ENCODE results near the gene FBN2. TPM values are rescaled to one million over a fixed set of nuclear protein-coding genes. Genes with fewer than 3 reads are reported as not detected.
A peak's percentile ranks its signal among the peaks of the same experiment; 100 is the strongest.
"Not testable (repeated sequence)": the region's sequence is repeated elsewhere in the genome, so short reads cannot be mapped to it uniquely, and the experiment has no call there.

The FBN2 gene
- total RNA-seq, 1 experiment from 2014 or later = 0.72 TPM

GRCh38 chr5:128534726-128535125 is 3.3 kb downstream of the FBN2 start:
- no peak for DNase-seq (ENCODE audit: low read depth)

GRCh38 chr5:128532776-128533175 is 5.3 kb downstream of the FBN2 start:
- no peak for DNase-seq (ENCODE audit: low read depth)

GRCh38 chr5:128532127-128532526 is 5.9 kb downstream of the FBN2 start:
- no peak for DNase-seq (ENCODE audit: low read depth)

DNA sequence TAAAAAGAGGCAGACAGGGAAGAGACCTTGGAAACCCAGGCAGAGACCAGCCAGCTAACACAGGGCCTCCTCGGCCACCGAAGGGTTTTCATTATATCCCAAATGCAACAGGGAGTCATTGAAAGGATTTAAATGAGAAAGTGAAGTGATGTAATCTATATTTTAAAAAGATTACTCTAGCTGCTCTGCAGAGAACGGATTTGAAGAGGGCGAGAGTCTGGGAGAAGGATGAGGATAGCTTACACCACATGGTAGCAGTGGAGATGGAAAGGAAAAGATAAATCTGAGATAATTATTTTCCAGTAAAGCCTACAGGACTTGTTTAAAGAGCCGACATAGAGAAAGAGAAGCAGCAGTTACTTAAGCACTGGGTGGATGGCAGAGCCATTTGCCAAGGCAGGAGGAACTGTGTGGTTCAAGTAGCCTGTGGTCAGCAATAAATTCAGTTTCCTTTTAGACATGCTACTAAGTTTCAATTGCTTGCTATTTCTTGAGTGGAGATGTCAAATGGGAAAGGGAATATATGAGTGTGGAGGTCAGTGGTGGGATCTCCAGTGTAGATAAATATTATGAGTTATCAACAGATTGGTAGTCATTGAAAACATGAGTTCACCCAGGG is 9.3 kb downstream of the FBN2 start:
- DNase-seq (ENCODE audit: low read depth) = no peak

DNA sequence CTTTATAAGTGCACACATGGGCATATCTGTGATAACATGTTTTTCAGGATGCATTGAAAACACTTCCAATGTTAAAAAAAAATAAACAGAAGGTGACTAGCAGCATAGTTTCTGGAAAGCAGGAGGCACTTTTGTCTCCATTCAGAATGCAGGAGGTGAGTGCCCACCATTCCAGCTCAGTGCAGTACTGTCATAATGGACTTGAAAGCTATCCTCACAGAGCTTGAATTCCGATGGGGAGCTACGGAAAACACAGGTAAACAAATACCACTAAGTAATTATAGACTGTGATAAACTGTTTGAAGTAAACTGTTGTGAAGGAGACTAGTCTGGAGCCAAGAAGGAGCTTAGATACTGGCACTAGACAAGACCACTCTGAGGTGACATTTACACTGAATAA is 9.9 kb downstream of the FBN2 start:
- DNase-seq (ENCODE audit: low read depth) = no peak

GRCh38 chr5:128527077-128527476 is 11.0 kb downstream of the FBN2 start:
- no peak for DNase-seq (ENCODE audit: low read depth)

DNA sequence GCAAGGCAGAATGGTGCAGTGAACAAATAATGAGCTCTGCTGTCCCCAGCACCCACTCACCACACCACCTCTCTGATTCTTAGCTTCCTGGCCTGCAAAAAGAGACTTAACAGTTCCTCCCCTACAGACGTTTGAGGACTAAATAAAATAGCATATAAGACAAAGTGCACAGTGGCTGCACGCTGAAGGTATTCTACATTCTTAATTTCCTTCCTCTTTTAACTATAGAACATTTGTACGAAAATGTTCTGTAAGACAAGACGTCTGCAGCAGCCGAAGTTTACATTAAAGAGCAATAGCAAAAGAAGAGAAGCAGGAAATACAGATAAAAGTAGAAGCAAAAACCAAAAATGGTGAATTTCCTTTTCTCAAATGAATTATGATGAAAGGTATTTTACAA is 15.7 kb downstream of the FBN2 start:
- DNase-seq (ENCODE audit: low read depth) = no peak

GRCh38 chr5:128519827-128520226 is 18.2 kb downstream of the FBN2 start:
- no peak for DNase-seq (ENCODE audit: low read depth)

- no peak for DNase-seq (ENCODE audit: low read depth)
Measured at GRCh38 chr5:128516978-128517377, 21.1 kb downstream of the FBN2 start.

GRCh38 chr5:128513806-128514205 is 24.2 kb downstream of the FBN2 start:
- DNase-seq (ENCODE audit: low read depth) = no peak

- DNase-seq (ENCODE audit: low read depth) = no peak
Measured at GRCh38 chr5:128512894-128513293, 25.2 kb downstream of the FBN2 start.

GRCh38 chr5:128506643-128507042 is 31.4 kb downstream of the FBN2 start:
- no peak for DNase-seq (ENCODE audit: low read depth)

- not testable (repeated sequence) for DNase-seq (ENCODE audit: low read depth)
Measured at GRCh38 chr5:128503727-128504126, 34.3 kb downstream of the FBN2 start.

DNA sequence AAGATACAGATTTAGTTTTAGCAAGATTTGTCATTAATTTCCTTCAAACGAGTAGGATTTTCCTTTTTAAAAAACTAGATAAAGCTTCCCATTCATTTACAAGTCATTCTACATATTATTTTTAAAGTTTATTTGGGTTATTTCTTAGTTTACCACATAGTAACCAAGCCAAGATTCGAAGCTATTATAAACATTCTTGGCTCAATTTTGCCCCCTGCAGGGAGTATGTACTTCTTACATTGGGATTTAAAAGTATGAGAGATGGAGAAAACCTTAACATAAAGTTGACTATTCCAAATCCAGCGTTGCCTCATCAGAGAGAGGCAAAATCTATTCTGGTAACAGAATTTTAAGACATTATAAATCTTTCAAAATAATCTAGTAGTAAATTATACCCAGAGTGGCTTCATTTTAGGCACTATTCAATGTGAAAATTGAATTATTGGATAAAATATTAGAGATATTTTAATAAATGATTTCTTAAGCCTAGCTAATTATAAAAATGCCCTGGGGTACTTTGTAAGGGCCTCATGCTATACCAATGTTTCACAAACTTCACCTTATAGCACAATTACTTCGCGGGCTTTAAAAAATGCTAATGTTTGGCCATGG is 39.1 kb downstream of the FBN2 start:
- DNase-seq (ENCODE audit: low read depth) = peak; percentile 8

- DNase-seq (ENCODE audit: low read depth) = no peak
Measured at GRCh38 chr5:128494516-128494915, 43.5 kb downstream of the FBN2 start.

DNA sequence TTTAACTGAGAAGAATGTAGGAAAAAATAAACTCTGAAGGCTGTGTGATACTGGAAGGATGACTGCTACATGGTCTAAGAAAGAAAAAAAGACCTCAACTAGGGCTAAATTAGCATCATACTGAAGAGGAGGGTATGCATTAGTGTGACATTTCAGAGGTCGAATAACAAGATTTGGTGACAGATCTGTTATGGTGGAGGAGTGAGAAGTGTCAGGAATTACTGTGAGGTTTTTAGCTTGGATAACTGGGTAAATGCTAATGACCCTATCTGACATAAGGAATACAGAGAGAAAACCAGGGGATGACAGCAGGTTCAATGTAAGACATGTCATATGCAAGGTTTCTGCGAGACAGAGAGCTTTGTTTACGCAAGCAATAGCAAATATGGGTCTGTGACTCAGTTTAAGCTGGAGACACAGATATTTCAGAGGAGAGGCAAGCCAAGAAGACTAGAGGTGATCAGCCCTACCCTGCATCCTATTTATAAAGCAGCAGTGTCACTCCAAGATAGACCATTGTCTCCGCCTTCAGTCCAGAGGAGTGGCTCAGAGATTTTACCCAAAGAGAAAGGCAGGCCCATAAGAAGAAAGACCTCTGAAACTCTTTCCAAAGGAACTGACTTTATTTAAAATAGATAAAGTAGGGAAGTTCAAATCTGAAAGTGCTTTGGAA is 44.3 kb downstream of the FBN2 start:
- DNase-seq (ENCODE audit: low read depth) = no peak

- no peak for DNase-seq (ENCODE audit: low read depth)
Measured at GRCh38 chr5:128491291-128491690, 46.8 kb downstream of the FBN2 start.

- DNase-seq (ENCODE audit: low read depth) = no peak
Measured at GRCh38 chr5:128490761-128491160, 47.3 kb downstream of the FBN2 start.

DNA sequence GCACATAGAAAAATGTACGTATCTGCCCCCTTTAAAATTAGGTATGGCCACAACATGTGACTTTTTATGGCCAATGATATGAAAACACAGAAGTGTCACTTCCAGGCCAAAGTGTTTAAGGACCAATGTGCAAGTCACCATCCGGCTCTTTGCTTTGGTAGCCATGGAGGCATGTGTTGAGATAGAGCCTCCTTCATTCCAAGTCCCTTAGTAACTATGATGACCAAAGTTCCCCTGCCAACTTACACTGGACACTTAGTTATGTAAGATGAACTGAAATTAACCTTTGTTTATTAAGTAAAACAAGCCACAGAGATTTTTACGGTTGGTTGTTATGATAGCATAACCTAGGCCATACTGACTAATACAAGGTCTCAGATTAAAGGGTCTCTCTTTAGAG is 51.0 kb downstream of the FBN2 start:
- no peak for DNase-seq (ENCODE audit: low read depth)

- DNase-seq (ENCODE audit: low read depth) = no peak
Measured at GRCh38 chr5:128483738-128484137, 54.3 kb downstream of the FBN2 start.

DNA sequence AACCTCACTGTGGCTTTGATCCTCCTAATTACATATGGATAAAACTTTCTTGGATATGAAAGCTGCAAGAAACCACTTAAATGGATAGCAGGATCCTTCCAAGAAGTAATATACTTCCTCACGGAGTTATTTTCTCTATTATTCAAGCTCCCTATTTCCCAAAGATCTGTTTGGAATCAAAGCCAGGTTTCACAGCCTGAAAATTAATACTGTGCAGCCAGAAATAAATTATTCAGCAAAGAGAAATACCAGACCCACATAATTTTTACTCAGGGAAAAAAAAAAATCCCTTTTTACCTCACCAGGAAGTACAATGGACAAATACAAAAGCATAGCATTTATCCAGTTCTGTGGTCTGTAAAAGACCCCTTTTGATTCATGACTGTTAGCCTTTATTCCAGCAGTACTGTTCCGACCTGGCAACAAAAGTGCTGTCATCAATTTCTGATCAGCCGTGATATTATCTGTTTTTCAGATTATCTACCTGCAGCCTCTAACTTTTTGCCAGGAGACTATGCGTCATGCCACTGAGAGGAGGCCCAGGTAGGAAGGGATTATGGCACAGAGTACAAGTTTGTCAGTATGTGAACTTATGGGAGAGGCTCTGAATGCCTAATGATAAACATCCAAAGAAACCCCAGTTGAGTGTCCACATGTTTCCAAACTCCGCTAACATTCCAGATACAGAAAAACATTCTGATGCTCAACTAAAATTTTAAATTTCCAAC is 57.0 kb downstream of the FBN2 start:
- no peak for DNase-seq (ENCODE audit: low read depth)

DNA sequence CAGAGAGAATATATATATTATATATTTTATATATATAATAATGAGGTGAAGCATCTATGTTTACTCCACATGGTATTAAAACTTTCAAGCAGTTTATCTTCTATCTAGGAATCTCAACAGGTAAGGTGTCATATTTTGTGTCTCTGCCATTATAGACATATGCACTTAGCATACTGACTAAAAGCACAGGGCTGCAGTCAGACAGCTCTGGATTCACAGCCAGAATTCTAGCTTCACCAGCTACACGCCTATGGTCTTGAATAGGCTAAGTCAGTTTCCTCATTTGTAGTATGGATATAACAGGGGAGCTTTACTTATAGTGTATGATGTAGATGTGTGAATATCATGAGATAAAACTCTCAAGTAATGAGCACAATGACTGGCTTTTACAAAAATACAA is 57.9 kb downstream of the FBN2 start:
- no peak for DNase-seq (ENCODE audit: low read depth)

All from RPMI7951 (cell line).